Cardiac fibroblast (primary cell): Measurements from ENCODE around the gene ADAM11.

ENCODE experiments used
- DNase-seq, 2 donors: peaks; one replicate each; pipeline versions ENCODE4 v3.0.0 to v3.0.0-alpha.2; 2010; ENCODE audit warnings: low read depth in 2 of 2
- H3K4me3 ChIP-seq, 2 donors: replicated peaks in 1 of 2; 1 replicate in 1 of 2; 2 replicates in 1 of 2; pipeline ENCODE4 v1.5.1; 2011; ENCODE audit warnings: low read depth in 2 of 2, low read length in 2 of 2, mild to moderate bottlenecking in 2 of 2, moderate library complexity in 1 of 2
- CTCF ChIP-seq: IDR thresholded peaks from one replicate; pipeline ENCODE4 v1.5.1; 2011; ENCODE audit warnings: low read depth, mild to moderate bottlenecking, low read length, inconsistent platforms

Gene ADAM11

GRCh38 chr17:44759086-44759915, 513 bp downstream of the ADAM11 start:
- TF ChIP-seq CTCF = no peak
- DNase-seq = no peak
- H3K4me3 ChIP-seq = peak overlapping the region; percentile 34 to 38

GRCh38 chr17:44759916-44760243, 1.1 kb downstream of the ADAM11 start:
- no peak for TF ChIP-seq CTCF
- DNase-seq = no peak
- H3K4me3 ChIP-seq = no peak overlapping the region

GRCh38 chr17:44760474-44761308, 1.9 kb downstream of the ADAM11 start:
- no peak overlapping the region for H3K4me3 ChIP-seq
- no peak for DNase-seq
- TF ChIP-seq CTCF = no peak

GRCh38 chr17:44761932-44762810, 3.4 kb downstream of the ADAM11 start:
- H3K4me3 ChIP-seq = no peak overlapping the region
- TF ChIP-seq CTCF = no peak
- DNase-seq = no peak

GRCh38 chr17:44763170-44763569, 4.4 kb downstream of the ADAM11 start:
- no peak for DNase-seq
- no peak overlapping the region for H3K4me3 ChIP-seq
- no peak for TF ChIP-seq CTCF

GRCh38 chr17:44765965-44766364, 7.2 kb downstream of the ADAM11 start:
- no peak for TF ChIP-seq CTCF
- no peak for DNase-seq
- no peak overlapping the region for H3K4me3 ChIP-seq
